Measurements from ENCODE around the gene FGGY.

Gene FGGY

GRCh38 chr1:59738591-59739015 lies 441.7 kb downstream of the FGGY start:
- no peak for DNase-seq (ENCODE audit: low read depth)

DNA sequence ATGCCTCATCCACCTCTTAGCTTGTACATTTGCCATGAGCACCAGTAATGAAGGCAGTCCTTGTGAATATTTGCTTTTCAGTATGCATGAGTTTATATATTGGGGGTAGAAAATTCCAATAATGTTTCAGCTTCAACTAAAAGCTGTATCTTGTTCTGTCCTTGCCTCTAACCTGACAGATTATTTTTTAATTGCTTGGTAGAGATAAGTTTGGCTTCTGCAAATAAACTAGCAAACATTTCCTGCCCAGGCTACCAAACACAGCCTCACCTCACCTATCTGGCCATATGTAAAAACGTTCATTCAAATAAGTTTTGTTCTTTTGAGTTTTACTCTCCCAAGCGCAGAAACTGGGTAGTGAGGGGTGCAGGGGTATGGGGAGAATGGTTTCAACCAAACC lies 442.2 kb downstream of the FGGY start:
- no peak for DNase-seq (ENCODE audit: low read depth)

GRCh38 chr1:59742526-59742925 lies 445.6 kb downstream of the FGGY start:
- DNase-seq (ENCODE audit: low read depth): no peak

GRCh38 chr1:59743324-59744091 lies 446.6 kb downstream of the FGGY start:
- no peak for DNase-seq (ENCODE audit: low read depth)

DNA sequence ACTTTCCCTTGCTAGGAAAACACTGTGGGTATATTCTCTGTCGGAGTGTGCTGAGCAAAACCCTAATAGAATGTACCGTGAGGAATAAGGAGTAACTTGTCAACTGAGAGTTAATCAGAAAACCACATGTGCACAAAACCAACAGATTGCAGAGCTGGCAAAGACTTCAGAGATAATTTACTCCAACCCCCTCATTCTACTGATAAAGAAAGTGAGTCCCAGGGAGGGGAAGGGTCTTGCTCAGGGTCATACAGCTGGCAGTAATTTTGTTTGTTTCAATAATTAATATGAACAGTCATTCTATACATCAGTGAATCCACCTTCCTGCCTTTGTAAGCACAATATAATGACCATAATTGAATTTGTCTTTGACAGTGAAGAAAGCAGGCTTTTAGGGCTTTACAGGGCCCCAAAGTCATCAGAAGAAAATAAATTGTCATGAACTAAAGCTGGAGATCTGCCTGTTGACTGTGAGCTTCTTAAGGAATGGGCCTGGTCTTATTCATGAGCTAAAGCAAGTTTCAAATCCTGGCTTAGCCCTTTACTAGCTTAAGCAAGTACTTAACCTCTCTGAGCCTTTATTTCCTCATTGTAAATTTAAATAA lies 450.6 kb downstream of the FGGY start:
- no peak for DNase-seq (ENCODE audit: low read depth)

DNA sequence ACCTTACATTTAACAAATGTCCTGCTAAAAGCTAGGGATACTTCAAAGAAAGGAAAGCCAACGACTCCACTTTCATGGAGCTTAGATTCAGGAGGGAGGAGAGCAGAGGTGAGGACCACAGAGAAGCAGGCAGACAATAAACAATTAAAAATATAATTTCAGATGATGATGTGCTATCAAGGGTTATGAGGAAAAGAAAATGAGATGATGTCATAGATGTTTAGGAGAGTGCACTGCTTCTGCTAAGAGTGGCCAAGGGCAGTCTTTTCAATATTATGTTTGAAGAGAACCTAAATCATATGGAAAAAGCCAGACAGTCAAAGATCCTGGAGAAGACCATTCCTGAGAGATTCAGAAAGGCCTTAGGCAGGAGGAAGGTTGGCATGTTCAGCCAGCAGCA lies 451.2 kb downstream of the FGGY start:
- DNase-seq (ENCODE audit: low read depth): no peak

DNA sequence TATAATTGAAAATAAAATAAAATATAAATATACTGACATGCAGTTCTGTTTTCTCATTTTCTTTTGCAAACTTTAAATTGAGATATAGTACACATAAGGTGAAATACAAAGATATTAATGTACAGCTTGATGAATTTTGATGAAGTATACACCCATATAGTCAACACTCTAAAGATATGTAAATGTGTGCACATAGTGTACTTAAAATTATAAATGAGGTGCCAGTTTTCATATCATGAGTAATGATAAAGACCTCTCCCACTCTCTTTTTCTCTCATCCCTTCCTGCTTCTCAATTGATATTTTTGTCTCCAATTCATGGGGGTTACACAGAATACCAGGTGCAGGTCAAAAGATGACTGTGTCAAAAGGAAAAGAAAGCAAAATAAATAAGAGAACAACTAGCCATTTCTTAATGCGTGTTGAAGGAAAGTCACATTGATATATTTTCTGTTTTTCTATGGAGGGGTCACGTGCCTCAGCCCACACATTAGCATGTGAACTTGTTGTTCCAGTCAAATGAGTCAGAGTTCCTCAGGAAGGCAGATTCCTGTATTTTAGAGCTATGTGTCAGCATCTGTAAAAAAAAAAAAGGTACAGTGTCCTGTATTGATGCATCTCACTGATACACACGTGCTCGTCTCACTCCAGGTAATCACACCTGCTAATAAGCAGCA lies 453.6 kb downstream of the FGGY start:
- DNase-seq (ENCODE audit: low read depth): no peak

DNA sequence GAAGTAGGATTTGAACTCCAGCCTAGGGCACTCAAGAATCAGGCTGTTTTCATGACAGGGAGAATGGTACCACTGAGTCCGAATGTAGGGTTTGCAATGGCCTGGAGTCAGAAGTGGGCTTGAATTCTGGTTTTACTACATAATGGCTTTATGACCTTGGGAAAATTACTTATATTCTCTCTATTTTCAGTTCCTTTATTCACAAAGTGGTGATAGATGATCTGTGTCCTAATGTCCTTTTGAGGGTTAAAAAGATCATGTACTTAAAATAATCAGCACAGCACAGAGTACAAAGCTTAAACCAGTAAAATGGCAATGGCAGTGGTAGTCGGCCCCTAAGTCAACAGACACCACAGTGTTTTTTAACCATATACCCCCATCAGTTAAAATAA lies 454.1 kb downstream of the FGGY start:
- no peak for DNase-seq (ENCODE audit: low read depth)

DNA sequence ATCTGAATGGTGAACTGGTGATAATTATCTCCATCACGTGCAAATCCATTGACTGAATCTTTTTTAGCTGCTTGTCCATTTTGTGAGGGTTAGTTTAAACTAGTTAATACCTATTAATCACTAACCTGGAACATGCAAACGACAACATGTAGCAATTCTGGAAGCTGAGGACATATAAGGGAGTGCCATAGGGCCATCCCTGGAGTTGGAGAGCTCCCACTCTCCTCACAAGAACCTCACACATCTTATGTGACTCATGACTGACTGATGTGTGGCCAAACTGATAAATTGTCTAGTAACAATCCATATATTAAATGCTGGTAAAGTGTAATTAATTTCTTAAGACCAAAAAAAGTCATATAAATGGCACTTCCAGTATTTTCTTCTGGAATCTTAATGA lies 454.9 kb downstream of the FGGY start:
- DNase-seq (ENCODE audit: low read depth): no peak

DNA sequence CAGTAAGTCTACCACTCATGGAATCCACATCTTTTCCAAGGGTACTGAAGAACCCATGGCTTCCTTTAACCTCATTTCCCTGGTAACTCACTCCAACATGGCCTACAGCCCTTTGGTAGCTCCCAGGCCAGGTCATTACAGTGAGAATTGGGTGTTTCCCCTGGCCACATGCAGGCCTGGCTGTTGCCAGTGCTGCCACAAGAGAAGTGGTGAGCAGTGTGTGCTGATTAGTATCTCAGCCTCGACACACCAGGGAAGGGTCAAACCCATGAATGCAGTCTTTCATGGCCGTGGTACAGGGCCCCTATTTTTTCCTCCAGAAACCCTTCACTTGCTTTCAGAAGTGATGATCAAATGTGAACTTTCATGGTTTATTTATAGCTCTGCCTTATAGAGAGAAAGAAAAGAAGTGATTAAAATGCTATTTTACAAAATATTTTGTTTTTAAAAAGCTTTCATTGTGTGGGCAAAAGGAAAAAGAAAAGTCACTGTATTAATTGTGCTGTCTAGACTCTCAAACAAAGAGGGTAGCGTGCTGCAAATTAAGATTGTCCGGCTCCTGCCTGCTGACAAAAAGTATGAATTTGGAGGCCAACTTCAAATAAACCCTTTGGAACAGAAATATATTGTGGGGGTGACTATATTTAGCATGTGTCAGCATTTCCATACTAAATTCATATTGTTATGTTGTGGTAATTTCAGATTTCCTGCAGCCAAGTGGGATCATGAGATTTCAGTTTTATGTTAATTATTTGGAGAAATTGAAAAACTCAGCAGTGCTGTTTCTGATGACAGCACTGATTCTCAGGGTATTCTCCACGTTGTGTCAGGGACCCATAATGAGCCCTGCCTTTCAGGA lies 455.9 kb downstream of the FGGY start:
- no peak for DNase-seq (ENCODE audit: low read depth)

GRCh38 chr1:59755069-59755685 lies 458.3 kb downstream of the FGGY start:
- no peak for DNase-seq (ENCODE audit: low read depth)

- DNase-seq (ENCODE audit: low read depth): no peak
These were observed 460.4 kb downstream of the FGGY start for GRCh38 chr1:59757197-59757747.

GRCh38 chr1:59759156-59759925 lies 462.4 kb downstream of the FGGY start:
- DNase-seq (ENCODE audit: low read depth): peak; percentile 49

- no peak for DNase-seq (ENCODE audit: low read depth)
These were observed 464.5 kb downstream of the FGGY start for GRCh38 chr1:59761443-59761842.

DNA sequence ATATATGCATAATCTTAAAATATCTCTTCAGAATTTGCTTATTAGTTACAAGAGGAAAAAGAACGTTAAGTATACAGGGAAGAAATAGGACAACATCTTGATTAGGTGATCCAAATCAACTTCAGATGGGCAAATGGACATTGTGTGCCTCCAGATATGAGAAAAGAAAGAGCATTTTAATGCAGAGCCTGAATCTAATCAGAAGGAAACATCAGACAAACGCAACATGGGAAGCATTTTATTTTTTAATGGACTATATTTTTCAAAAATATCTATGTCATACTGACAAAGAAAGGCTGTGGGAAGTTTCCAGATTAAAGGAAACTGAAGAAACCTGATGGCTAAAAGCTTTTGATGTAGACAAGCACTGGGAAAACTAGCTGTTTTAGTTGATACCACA lies 466.5 kb downstream of the FGGY start:
- no peak for DNase-seq (ENCODE audit: low read depth)

- DNase-seq (ENCODE audit: low read depth): no peak
These were observed 468.3 kb downstream of the FGGY start for GRCh38 chr1:59765011-59765730.

DNA sequence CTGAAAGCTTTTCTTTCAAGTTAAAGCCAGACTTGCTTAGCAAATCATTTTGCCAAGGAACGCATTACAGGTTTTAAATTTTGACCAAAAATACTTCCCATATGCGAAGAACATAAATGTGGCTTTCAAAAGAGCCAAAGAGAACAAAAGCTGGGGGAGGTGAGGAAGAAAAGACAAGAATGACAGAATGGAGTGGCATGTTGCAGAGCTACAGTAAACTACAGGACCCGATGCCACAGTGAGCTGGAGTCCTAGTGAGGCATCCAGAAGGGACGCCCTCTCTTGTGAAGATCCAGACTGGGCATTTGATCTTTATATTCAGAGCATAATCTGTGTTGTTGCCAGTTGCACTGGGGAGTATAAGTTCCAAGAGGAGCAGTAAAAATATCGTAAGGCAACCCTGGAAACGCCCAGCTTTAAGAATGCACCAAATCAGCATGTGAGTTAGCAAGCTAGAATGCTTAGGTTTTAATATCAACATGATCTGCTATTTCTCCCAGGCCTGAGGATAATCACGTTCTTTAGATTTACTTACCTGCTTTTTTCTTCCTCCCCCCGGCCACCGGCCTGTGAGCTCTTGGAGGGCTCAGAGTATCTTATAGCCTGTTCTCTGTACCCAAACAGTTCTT lies 469.4 kb downstream of the FGGY start:
- no peak for DNase-seq (ENCODE audit: low read depth)

- no peak for DNase-seq (ENCODE audit: low read depth)
These were observed 470.2 kb downstream of the FGGY start for GRCh38 chr1:59767119-59767518.

Data from activated T-cell treated with anti-CD3 and anti-CD28 coated beads for 1 hour (primary cell).